Measurements from ENCODE around the gene LRRC4B. TPM values are rescaled to one million over a fixed set of nuclear protein-coding genes. Genes with fewer than 3 reads are reported as not detected.

Gene LRRC4B
- total RNA-seq, 2 experiments from 2014 or later = not detected

DNA sequence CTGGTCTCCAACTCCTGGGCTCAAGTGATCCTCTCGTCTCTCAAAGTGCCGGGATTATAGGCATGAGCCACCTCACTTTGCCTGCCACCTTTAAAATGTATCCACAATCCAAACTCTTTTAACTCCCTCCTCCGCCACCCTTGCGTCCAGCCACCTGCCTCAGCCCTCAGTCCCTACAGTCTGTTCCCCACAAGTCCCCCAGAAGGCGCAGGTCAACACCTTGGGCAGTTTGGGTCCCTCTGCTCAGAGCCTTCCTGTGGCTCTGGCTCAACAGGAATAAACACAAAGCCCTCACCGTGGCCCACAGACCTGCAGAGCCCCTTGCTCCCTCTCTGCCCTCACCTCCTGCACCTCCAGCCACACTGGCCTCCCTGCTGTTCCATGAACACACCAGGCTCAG lies 99.4 kb downstream of the LRRC4B start:
- H3K4me3 Mint-ChIP-seq = no peak overlapping the region
- POLR2A ChIA-PET = no interaction called here
- peaks cover 8% of the 10 kb centered on the region for H3K27me3 Mint-ChIP-seq
- DNase-seq = no peak
- H3K9me3 Mint-ChIP-seq = no peaks in the 10 kb centered on the region
- H3K4me1 Mint-ChIP-seq = peaks cover 2% of the 10 kb centered on the region
- no peaks in the 10 kb centered on the region for H3K36me3 Mint-ChIP-seq
- ATAC-seq (ENCODE audit: low read depth) = no peak
- H3K27ac Mint-ChIP-seq = no peak overlapping the region

DNA sequence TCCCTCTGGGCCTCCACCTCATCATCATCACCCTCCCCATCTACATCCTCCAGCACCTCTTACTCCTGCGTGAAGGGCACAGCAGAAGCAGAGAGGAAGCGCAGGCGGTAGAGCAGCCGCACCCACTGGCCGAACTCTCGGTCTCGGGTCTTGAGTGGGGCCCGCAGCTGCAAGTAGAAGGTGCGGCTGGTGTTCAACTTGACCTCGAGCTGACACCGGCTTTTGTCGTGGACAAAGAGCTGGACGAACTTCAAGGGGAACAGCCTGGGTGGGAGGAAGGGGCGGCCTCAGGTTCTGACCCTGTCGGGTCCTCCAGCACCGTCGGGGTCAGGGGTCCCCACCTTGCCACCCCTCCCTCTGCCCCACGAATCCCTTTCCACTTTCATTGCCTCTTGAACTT lies 100.7 kb downstream of the LRRC4B start:
- H3K27me3 Mint-ChIP-seq = peaks cover 6% of the 10 kb centered on the region
- no peaks in the 10 kb centered on the region for H3K9me3 Mint-ChIP-seq
- H3K27ac Mint-ChIP-seq = no peak overlapping the region
- no peak overlapping the region for H3K4me3 Mint-ChIP-seq
- ATAC-seq (ENCODE audit: low read depth) (no peak), DNase-seq (no peak)
- POLR2A ChIA-PET = interaction anchor here (0.7 kb wide), 1 partner anchor 109 kb away, joined by 4 read pairs; no protein-coding TSS in a partner anchor
- peaks cover 2% of the 10 kb centered on the region for H3K4me1 Mint-ChIP-seq
- no peaks in the 10 kb centered on the region for H3K36me3 Mint-ChIP-seq

Other genes starting within 250 kb of the LRRC4B start
- 1 to 10 TPM; 1.1 to 1.4 TPM for gene KCNC3, start 239.1 kb downstream of the LRRC4B start, total RNA-seq
- gene NAPSA, start 202.8 kb downstream of the LRRC4B start, total RNA-seq = 1 to 10 TPM; 4.8 to 5.4 TPM
- 10 to 100 TPM; 81.6 to 82.8 TPM for gene NR1H2, start 192.0 kb downstream of the LRRC4B start, total RNA-seq
- gene POLD1, start 184.1 kb downstream of the LRRC4B start, total RNA-seq = 100 to 1,000 TPM; 131 to 143 TPM
- gene SPIB, start 149.5 kb downstream of the LRRC4B start, total RNA-seq = under 1 TPM in 1 of 2 experiments, not detected in 1; 0.42 TPM
- under 1 TPM in 1 of 2 experiments, not detected in 1; 0.14 TPM for gene MYBPC2, start 135.5 kb downstream of the LRRC4B start, total RNA-seq
- gene EMC10, start 91.9 kb downstream of the LRRC4B start, total RNA-seq = 10 to 100 TPM; 56.0 to 60.7 TPM
- gene GARIN5A, start 91.6 kb downstream of the LRRC4B start, total RNA-seq = under 1 TPM; 0.50 to 0.57 TPM
- 10 to 100 TPM; 31.5 to 37.3 TPM for gene JOSD2, start 57.2 kb downstream of the LRRC4B start, total RNA-seq
- gene ASPDH, start 54.5 kb downstream of the LRRC4B start, total RNA-seq = not detected
- gene SYT3, start 71.4 kb upstream of the LRRC4B start, total RNA-seq = under 1 TPM; 0.17 TPM
- gene C19orf81, start 81.0 kb upstream of the LRRC4B start, total RNA-seq = 1 to 10 TPM in 1 of 2 experiments, under 1 TPM in 1; 0.75 to 2.0 TPM
- not detected for gene SHANK1, start 151.4 kb upstream of the LRRC4B start, total RNA-seq
- gene CLEC11A, start 154.9 kb upstream of the LRRC4B start, total RNA-seq = 1 to 10 TPM; 2.4 to 2.7 TPM
- not detected for gene GPR32, start 202.0 kb upstream of the LRRC4B start, total RNA-seq
- not detected for gene ACP4, start 222.0 kb upstream of the LRRC4B start, total RNA-seq

Measured in activated naive CD8-positive, alpha-beta T cell treated with anti-CD3 and anti-CD28 coated beads, Interleukin-2, amount 10 ng/mL, durations not matched to agents 7 days and 5 days (primary cell).